Activated T-helper 1 cell treated with Interleukin-2 at 50 U/mL for 16 hours (primary cell): Measurements from ENCODE around the gene CENPF.

ENCODE experiments used
- DNase-seq: peaks from one replicate; pipeline ENCODE4 v3.0.0-alpha.2; 2020; ENCODE audit warnings: low read depth

The CENPF gene

DNA sequence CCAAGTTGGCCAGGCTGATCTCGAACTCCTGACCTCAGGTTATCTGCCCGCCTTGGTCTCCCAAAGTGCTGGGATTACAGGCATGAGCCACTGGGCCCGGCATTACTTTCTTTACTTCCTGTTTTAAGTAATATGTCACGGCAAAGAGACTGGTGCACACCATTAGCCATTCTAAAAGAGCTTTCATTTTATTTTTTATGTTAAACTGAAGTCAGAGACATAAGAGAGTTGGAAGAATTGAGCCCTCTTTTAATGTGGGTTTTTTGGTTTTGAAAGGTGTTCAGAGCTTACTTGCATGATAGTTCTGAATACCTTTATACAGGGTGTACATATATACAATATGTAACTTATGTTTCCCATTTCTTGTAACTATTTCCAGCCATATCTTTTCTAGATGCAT lies 14.3 kb downstream of the CENPF start:
- no peak for DNase-seq

DNA sequence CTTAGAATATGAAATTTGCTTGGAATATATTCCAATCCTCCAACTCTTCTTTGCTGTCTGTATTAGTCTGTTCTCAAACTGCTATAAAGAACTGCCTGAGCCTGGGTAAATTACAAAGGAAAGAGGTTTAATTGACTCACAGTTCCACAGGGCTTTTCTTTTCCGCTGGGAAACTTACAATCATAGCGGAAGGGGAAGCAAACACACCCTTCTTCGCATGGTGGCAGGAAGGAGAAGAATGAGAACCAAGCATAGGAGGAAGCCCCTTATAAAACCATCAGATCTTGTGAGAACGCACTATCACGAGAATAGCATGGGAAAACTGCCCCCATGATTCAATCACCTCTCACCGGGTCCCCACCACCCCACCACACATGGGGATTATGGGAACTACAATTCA lies 14.8 kb downstream of the CENPF start:
- DNase-seq, result no peak

DNA sequence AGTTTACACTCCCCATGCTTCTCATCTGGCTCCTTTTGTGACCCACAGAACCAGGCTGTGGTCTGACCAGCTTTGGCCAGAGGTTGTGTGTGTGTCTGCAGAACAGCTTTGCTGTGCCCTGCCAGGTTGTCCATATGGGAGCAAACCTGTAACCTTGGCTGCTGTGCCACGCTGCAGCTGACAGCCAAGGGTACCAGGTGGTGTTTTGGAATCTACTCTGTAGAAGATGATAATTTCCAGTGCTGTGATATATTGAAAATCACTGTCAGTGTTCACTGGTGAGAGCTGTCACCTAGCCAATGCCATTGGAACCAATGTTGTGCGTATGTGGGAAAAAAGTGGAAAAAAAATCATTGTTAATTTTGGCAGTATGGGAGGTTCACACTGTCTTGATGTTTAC lies 18.2 kb downstream of the CENPF start:
- DNase-seq, result no peak

DNA sequence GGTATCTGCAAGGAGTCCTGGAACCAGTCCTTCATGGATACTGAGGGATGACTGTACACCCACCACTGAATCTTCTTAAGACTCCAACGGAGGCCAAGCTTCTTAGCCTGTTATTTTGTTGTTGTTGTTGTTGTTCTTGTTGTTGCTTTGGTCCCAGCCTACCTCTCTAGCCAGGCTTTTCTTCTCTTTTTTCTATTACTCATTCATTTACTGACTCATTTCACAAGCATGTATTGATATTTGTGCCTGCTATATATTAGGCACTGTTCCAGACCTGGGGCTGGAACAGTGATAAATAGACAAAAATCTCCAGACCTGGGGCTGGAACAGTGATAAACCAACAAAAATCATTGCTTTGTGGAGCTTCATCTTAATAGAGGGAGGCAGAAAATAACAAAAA lies 20.4 kb downstream of the CENPF start:
- no peak for DNase-seq

DNA sequence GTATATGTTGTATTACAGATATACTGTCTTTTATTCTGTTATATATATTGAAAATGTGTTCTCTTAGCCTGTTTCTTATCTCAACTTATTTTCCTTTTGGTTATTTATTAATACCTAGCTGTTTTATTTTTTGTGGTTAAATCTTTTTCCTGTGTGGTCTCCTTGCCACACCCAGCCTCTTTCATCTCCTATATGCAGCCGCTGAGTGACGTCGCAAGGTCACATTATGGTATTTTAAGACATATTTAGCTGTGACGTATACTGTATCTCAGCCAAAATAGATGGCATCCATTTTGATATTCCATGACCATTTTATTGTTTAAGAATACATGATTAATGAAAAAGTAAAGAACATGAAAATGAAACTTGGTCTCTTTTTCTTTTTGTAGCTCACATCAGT lies 29.1 kb downstream of the CENPF start:
- no peak for DNase-seq

DNA sequence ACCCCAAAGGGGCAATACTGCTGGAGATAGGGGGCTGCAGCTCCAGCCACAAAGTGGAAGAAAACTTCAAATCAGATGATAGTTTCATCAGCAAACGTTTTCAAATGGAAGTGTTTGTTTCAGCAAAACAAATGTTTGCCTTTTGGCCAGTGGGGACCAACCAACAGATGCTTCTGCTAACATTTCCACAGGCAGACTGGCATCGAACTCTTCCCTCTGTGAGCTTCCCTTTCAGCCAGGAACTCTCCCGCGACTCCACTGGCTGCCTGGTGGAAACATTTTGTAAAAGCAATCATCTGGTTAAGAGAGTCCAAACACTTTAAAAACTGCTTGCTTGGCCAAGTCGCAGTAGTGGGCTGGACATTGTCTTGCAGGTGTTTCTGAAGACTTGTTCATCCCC lies 30.7 kb downstream of the CENPF start:
- no peak for DNase-seq

DNA sequence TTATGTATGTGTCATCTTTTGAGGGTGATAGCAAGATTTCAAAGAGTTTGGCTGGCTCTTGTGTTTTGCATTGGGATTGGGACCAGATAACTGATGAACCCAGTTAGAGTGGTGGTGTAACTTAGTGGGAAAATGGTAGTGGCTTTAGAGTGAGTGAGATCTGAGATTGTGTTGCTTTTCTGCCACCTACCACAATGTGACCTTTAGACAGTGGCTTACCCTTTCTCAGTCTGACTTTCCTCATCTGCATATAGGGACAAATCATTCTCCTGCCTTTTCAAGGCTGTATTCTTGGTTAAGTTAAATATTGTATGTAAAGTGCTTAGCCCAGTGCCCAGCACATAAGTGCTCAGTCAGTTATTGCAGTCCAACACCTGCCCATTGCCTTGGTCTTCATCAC lies 31.3 kb downstream of the CENPF start:
- DNase-seq, result no peak

DNA sequence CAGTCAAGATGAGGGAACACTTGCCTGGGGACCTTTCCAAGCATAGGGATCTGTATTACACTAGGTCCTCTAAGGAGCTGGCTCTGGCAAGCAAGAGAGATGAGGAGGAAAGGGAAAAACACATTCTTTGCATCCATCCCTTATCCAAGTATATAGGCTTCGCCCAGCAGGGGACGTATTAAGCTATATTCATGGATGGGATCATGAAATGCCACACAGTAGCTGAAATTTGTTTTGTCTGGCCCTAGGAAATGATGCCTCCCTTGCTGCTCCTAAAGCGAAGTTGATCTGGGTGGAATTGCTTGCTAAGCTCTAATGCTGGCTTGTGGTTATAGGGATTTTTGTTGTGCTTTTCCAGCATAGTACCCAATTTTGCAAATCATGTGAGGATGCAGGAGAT lies 32.1 kb downstream of the CENPF start:
- no peak for DNase-seq

DNA sequence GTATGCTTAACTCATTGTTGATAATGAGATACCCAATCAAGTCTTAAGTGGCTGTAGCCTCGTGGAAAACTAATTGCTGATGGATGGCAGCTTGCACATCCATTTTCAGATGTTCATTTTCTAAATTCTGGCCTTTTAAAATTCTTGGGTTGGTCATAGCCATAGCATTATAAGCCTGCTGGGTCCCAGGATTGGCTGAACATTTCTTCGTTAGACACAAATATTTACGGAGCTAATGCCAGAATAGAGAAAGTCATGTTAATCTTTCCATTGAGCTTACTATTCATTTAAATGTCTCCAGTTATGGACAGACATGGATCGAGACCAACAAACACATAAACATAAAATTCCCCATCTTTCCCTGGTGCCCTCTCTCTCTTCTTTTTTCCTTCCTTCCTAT lies 32.5 kb downstream of the CENPF start:
- no peak for DNase-seq

DNA sequence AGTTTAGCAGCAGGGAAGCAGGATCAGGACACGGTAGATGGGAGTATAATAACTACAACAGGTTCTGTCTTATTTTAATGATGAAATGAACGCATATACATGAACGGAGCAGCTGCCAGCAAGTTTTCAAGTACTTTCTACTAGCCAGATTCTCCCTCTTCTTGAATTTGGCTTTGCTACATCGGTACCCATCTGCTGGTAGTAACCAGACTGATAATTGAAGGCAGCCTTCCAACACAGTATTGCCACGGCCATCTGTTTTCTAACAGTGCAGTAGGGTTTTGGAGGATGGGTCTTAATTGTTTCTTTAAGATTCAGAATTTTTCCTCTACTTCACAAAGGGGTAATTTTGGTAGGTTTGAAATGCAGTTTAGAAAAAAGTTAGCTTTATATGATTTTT lies 33.4 kb downstream of the CENPF start:
- DNase-seq, result no peak

DNA sequence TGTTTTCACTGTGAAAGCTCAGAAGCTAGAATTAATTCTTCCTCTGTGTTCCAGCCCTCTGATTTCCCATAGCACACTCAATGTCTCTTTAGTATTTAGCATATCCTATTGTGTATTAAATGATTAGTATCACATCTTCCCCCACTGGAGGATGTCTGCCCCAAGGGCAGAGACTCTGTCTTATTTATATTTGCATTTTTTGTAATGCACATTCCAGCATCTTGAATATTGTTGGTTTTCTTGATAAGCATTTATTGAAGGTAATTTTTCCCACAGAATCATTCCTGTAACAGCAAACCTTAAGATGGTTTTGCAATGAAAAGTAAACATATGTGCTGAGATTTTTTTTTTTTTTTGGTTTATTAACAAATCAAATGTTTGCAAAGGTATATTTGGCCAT lies 34.1 kb downstream of the CENPF start:
- DNase-seq, result no peak

DNA sequence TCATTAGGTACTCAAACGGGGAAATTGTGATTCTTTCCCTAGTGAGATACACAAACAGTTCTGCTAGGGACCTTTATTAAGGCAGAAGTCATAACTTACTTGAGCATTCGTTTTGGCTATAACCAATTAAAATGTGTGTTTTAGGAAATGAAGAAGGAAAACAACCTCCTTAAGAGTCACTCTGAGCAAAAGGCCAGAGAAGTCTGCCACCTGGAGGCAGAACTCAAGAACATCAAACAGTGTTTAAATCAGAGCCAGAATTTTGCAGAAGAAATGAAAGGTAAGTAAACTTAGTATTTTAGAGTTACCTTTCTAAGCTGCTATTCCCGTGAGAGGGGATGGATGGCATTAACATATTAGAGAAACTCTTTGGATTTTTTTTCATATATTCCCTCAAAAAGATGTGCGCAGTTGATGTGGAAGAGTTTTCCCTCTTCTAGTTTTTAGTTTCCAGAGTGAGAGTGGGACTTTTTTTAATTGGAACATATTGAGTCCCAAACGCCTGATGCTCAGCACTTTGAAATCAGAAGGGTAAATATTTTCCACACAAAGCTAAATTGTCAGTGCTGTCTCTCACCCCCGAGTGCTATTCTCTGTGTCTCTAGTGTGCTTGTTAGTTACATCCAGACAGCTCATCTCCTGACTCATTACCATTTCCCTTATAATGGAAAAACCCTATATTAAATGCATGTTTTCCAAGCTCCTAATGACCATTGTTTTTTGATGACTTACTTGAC lies 34.9 kb downstream of the CENPF start:
- DNase-seq, result no peak

DNA sequence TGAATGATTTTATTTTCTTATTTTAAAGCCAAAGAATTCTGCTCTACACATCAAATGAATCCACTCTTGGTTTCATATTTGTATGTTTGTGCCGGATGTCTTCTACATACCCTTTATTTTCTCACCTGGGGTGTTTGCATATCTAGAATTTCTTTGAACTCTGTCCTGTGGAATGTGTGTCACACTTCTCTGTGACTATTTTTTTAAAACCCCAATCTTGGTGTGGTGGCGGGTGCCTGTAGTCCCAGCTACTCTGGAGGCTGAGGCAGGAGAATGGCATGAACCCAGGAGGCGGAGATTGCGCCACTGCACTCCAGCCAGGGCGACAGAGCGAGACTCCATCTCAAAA lies 35.4 kb downstream of the CENPF start:
- DNase-seq, result no peak

DNA sequence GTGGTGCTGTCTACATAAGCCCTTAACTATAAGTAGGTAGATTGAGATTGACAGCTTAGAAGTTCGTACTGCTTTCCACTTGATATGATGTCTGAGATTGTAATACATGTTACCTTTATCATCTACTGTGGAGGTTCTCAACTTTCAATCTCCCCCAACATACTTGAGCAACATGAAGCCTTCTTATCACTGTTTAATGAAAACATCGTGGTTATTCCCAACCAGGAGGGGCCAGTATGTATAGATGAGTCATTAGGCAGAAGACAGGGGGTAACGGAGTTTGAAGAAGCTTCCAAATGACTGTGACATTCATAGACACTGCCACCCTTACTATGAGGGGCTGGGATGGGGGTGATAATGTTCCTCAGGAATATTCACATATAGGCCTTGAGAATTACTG lies 36.0 kb downstream of the CENPF start:
- no peak for DNase-seq

DNA sequence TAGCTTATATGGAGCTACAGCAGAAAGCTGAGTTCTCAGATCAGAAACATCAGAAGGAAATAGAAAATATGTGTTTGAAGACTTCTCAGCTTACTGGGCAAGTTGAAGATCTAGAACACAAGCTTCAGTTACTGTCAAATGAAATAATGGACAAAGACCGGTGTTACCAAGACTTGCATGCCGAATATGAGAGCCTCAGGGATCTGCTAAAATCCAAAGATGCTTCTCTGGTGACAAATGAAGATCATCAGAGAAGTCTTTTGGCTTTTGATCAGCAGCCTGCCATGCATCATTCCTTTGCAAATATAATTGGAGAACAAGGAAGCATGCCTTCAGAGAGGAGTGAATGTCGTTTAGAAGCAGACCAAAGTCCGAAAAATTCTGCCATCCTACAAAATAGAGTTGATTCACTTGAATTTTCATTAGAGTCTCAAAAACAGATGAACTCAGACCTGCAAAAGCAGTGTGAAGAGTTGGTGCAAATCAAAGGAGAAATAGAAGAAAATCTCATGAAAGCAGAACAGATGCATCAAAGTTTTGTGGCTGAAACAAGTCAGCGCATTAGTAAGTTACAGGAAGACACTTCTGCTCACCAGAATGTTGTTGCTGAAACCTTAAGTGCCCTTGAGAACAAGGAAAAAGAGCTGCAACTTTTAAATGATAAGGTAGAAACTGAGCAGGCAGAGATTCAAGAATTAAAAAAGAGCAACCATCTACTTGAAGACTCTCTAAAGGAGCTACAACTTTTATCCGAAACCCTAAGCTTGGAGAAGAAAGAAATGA lies 37.6 kb downstream of the CENPF start:
- DNase-seq, result no peak

DNA sequence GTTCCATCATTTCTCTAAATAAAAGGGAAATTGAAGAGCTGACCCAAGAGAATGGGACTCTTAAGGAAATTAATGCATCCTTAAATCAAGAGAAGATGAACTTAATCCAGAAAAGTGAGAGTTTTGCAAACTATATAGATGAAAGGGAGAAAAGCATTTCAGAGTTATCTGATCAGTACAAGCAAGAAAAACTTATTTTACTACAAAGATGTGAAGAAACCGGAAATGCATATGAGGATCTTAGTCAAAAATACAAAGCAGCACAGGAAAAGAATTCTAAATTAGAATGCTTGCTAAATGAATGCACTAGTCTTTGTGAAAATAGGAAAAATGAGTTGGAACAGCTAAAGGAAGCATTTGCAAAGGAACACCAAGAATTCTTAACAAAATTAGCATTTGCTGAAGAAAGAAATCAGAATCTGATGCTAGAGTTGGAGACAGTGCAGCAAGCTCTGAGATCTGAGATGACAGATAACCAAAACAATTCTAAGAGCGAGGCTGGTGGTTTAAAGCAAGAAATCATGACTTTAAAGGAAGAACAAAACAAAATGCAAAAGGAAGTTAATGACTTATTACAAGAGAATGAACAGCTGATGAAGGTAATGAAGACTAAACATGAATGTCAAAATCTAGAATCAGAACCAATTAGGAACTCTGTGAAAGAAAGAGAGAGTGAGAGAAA lies 38.4 kb downstream of the CENPF start:
- no peak for DNase-seq

DNA sequence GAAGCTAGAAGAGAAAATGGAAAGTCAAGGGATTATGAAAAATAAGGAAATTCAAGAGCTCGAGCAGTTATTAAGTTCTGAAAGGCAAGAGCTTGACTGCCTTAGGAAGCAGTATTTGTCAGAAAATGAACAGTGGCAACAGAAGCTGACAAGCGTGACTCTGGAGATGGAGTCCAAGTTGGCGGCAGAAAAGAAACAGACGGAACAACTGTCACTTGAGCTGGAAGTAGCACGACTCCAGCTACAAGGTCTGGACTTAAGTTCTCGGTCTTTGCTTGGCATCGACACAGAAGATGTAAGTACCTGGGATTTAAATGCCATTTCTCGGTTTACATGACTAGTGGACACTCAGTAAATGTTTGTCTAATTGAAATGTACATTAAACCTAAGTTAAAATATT lies 40.0 kb downstream of the CENPF start:
- DNase-seq, result no peak

DNA sequence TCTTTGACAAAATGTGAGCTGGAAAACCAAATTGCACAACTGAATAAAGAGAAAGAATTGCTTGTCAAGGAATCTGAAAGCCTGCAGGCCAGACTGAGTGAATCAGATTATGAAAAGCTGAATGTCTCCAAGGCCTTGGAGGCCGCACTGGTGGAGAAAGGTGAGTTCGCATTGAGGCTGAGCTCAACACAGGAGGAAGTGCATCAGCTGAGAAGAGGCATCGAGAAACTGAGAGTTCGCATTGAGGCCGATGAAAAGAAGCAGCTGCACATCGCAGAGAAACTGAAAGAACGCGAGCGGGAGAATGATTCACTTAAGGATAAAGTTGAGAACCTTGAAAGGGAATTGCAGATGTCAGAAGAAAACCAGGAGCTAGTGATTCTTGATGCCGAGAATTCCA lies 42.7 kb downstream of the CENPF start:
- DNase-seq, result no peak

DNA sequence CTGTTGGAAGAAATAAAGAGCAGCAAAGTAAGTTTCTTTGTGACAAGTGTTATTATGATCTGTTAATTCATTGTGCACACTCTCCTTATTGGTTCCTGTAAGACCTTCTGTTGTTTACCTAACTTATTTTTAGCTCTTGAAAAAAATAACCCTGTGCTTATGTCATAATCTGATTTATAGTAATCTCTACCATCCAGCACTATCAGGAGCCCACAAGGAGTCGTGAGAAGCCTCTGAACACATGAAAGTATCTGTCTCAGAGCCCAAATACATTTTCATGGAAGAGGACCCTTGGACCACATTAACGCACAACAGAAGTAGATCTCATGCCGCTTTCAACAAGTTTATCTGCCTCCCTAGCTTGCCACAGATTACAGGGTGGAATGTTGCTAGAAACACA lies 45.8 kb downstream of the CENPF start:
- no peak for DNase-seq

DNA sequence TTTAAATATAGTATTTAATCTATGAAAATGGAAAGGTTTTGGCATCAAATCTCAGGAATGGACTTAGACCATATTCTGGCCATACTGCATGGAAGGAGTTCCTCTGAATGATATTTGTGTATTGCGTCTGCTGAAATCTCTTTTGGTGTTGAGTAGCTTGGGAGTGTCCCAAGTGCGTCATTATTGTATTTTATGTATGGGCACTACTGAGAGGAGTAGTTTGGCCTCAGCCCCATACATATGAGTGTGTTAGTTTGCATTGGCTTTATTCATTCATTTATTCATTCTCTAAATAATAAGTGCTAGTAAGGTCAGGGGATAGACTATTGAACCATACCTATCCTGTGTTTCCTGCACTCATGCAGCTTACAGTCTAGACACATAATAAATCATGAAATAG lies 46.6 kb downstream of the CENPF start:
- no peak for DNase-seq

DNA sequence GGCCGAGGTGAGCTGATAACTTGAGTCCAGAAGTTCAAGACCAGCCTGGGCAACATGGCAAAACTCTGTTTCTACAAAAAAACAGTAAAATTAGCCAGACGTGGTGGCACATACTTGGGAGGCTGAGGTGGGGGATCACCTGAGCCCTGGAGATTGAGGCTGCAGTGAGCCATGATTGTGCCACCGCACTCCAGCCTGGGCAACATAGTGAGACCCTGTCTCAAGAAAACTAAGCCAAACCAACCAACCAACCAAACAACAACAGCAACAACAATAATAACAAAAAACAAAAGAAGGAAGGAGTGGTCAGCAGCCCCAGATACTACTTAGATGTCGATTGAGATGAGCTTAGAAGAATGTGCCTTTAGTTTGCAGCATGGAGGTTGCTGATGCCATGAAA lies 47.7 kb downstream of the CENPF start:
- no peak for DNase-seq

DNA sequence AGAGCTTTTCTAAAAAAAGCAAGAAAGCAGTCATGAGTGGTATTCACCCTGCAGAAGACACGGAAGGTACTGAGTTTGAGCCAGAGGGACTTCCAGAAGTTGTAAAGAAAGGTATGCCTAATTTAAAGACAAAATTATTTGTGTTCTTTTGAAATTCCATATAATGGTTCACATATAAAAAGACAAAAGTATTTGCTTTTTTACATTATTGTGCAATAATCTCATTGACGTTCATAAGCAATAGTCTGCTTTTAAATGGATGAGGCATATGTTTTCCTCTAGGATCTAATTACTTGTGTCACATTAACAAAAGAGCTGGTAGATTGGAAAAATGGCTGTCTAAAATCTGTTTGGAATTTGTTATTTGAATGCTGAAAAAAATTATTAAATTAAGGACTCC lies 54.3 kb downstream of the CENPF start:
- no peak for DNase-seq

DNA sequence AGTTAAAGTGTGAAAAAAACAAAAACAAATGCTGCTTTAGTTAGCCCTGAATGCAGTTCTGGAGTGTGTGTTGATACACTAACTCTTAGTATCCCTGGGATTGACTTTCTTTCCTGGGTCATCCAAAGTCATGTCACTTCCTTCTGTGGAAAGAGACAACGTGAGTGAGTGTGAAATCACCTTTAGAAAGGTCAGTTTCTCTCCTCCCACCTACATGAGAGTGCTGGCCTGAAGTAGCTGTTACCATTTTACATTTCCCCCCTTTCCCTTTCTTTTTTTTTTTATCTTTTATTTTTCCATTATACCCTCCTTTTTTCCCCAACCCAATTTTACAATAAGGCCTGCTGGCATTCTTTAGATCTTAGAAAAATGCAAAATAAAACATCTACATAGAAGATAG lies 55.2 kb downstream of the CENPF start:
- no peak for DNase-seq

DNA sequence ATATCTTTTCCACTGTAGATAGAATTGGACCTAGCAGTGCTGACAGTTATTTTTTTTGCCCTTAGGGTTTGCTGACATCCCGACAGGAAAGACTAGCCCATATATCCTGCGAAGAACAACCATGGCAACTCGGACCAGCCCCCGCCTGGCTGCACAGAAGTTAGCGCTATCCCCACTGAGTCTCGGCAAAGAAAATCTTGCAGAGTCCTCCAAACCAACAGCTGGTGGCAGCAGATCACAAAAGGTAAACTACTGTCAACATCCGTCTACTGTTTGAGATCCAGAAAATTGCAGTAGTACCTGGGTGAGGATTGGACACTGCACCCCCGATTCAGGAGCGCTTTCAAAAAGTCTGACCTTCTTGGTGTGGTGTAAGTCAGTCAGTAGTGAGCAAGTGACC lies 55.8 kb downstream of the CENPF start:
- DNase-seq, result no peak
